GM12892 (cell line): ENCODE measurements around the gene CNTNAP5.

Experiments used
- POLR2A ChIP-seq: IDR thresholded peaks from 2 replicates; pipeline ENCODE4 v1.6.1; 2011; ENCODE audit warnings: low read depth, low read length, control low read depth
- POLR2AphosphoS5 ChIP-seq: IDR thresholded peaks from 2 replicates; pipeline ENCODE4 v1.6.1; 2011; ENCODE audit warnings: low read depth, low read length, control low read depth
- TAF1 ChIP-seq: IDR thresholded peaks from 2 replicates; pipeline ENCODE4 v1.6.1; 2011; ENCODE audit warnings: low read depth, mild to moderate bottlenecking, control low read depth, low read length, borderline replicate concordance

- TF ChIP-seq POLR2AphosphoS5 (no peak), POLR2A (no peak), TAF1 (no peak)
These were observed 855.9 kb downstream of the CNTNAP5 start for GRCh38 chr2:124880995-124881394.
